T-helper 1 cell (primary cell): ENCODE data around the gene GRIN3A.
"Not testable (repeated sequence)": the region's sequence is repeated elsewhere in the genome, so short reads cannot be mapped to it uniquely, and the experiment has no call there.

Experiments used
- DNase-seq, 5 donors: peaks; one replicate each; pipeline ENCODE4 v3.0.0-alpha.2; 2012 to 2020
- total RNA-seq, 4 donors: gene quantifications; one replicate each; lab custom pipeline; 2026; lab: John Stamatoyannopoulos, UW

The GRIN3A gene
- 0 to 0.39 (median 0.21) reads per million in 4 donors for total RNA-seq

DNA sequence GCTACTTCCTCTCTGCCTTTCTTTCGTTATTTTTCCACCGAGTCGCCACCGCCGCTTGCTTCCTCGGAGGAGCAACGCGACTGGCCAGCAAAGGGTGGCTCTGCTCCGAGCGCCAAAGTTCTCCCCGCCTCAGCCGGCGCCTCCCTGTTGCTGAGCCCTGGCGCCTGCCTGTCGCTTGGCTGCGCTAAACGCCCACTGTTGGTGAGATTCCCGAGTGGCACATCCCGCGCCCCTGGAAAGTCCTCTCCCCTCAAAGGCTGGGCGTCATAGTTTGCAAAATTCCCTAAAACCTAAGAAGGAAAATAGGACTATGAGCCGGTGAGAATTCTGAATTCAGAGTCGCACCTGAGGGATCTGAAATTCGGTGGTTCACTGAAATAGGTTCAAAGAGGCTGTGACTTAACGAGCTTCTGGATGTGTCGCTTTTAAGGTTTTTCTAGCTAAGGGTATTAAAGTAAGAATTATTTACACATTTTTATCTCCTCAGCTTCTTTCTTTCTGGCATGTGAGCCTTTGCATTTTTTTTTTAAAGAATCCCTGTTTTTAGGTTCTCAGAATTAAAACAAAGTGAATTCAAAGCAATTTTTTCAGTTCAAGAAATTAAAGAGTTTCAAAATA, at the start of gene GRIN3A:
TSS of gene GRIN3A (minus strand) at position 82 of the 618 bp plus-strand sequence. CDS start 668 bp downstream, outside the sequence.
- no peak for DNase-seq

DNA sequence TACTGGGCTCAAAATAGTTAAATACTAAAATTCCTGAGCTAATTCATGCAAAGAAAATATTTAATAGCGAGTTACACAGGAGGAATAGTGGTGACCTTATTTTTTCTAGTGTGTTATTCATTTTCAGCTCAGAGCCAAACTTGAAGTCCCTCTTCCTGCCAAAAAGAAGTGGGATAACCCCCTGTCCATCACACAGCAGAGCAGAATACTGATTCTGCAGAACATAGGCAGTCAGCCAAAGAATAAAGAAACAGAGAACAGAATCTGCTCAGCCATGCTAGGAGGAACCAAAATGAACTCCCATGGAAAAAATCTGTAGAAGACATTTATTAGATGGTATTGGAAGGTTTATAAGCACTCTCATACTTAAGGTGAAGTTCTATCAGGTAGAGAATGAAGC, 49.4 kb upstream of the GRIN3A start:
- DNase-seq, result no peak

- no peak for DNase-seq
Observed at GRCh38 chr9:101778332-101778731, 39.9 kb upstream of the GRIN3A start.

DNA sequence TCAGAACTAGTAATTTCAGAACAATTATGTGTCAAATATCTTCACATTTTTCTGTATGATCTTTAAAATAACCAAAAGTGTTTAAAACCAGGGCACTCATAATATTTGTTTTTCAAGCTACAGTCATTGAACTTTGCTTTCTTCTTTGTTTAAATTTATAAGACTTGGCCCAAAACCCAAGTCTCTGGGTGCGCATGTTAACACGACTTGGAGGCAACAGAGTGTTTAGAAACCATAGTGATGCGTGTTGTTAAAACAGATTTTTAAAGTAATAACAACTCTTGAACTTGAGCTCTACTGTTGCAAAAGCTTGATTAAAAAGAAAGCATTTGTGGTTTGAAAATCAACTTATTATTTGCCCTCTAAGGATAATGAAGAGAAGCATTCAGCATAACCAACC, 26.0 kb upstream of the GRIN3A start:
- DNase-seq, result no peak

GRCh38 chr9:101758304-101758930, 20.0 kb upstream of the GRIN3A start:
- no peak for DNase-seq

GRCh38 chr9:101753716-101754115, 15.3 kb upstream of the GRIN3A start:
- DNase-seq, result no peak

- DNase-seq, result no peak
Observed at GRCh38 chr9:101751895-101752294, 13.4 kb upstream of the GRIN3A start.

GRCh38 chr9:101739311-101739710, 864 bp upstream of the GRIN3A start:
- DNase-seq, result no peak

DNA sequence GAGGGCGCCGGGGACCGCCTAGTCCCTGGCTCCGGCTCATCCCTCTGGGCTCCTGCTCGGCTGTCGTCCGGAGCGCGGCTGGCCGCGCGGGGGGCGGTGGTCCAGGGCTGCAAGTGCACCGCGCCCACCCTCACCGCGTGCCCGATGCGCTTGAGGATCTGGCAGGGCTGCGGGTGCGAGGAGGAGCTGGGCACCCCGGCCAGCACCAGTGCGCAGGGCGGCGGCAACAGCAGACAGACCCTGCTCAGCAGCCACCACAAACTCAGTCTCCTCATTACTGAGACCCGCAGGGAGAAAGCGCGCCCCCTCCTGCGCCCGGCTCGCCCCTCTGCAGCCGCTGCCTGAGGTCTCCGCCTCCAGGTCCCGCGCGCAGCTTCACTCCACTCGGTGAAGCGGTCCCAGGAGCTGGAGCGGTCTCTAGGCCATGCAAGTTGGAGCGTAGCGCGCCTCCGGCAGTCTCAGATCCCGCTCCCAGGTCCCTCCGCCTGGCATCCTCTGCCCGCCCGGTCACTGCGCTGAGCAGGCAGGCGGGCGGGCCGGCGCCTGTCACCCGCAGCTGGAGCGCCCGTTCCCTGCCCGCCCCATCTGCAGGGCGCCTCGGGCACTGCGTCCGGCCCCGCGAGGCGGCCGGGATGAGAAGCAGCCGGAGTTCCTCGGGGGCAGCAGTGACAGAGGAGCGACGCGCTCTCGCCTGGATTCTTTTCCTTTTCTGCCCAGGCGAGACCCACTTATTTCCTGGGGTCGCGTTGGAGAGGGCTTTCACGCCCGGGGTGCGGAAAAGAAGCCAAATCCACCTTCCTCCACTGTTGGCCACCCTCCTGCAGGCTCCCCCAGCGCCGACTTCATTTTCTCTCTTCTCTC, 512 bp downstream of the GRIN3A start:
- no peak for DNase-seq

- DNase-seq, result no peak
Observed at GRCh38 chr9:101737165-101737704, 1.2 kb downstream of the GRIN3A start.

GRCh38 chr9:101736717-101737116, 1.7 kb downstream of the GRIN3A start:
- no peak for DNase-seq

- DNase-seq, result no peak
Observed at GRCh38 chr9:101731429-101731828, 7.0 kb downstream of the GRIN3A start.

GRCh38 chr9:101727612-101728524, 10.6 kb downstream of the GRIN3A start:
- no peak for DNase-seq

DNA sequence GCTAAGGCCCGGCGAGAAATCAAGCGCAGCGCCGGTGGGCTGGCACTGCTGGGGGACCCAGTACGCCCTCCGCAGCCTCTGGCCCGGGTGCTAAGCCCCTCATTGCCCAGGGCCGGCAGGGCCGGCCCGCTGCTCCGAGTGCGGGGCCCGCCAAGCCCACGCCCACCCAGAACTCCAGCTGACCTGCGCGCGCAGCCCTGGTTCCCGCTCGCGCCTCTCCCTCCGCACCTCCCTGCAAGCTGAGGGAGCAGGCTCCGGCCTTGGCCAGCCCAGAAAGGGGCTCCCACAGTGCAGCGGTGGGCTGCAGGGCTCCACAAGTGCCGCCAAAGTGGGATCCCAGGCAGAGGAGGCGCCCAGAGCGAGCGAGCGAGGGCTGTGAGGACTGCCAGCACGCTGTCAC, 14.2 kb downstream of the GRIN3A start:
- not testable (repeated sequence) for DNase-seq

DNA sequence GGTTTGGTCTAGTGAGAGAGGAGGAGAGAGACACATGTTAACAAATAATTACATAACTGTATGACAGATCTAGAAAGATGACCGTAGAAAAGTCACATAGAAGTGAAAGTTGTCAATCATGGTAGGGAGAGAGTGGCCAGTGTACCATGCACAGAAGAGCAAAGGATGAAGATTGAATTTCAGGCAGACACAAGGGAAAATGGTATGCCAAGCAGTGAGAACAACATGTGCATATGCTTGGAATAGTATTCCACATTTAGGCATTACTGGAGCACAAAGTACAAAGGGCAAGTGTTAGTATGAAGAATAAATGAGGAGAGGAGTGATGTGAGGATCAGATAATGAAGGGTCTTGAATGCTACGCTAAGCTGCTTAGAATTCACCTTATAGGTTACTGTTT, 20.3 kb downstream of the GRIN3A start:
- DNase-seq, result no peak

- no peak for DNase-seq
Observed at GRCh38 chr9:101716629-101717028, 21.8 kb downstream of the GRIN3A start.

- no peak for DNase-seq
Observed at GRCh38 chr9:101711330-101711941, 27.0 kb downstream of the GRIN3A start.

DNA sequence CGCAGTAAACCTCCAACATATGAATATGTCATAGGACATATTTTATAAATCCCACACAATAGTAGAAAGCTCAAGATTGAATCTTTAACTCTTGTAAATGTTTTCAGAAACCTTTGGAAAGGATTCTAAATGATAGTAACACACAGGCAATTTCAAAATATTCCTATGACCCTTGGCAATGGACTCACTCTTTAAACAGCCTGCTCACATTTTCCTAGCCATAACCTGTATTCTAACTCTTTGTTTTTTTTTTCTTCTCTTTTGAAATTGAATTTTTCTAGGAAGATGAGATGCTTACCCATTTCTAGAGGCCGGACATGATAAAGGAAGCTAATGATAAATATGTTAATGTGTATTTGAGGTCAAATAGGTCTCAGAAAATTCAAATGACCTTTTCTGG, 29.6 kb downstream of the GRIN3A start:
- no peak for DNase-seq

GRCh38 chr9:101707721-101708120, 30.7 kb downstream of the GRIN3A start:
- no peak for DNase-seq

GRCh38 chr9:101706997-101707396, 31.4 kb downstream of the GRIN3A start:
- DNase-seq, result no peak

- DNase-seq, result no peak
Observed at GRCh38 chr9:101706261-101706798, 32.1 kb downstream of the GRIN3A start.
